CD4-positive, CD25-positive, alpha-beta regulatory T cell (primary cell): Measurements from ENCODE around the gene MUC5AC. TPM values are rescaled to one million over a fixed set of nuclear protein-coding genes. Genes with fewer than 3 reads are reported as not detected.

Experiments used
- ATAC-seq, 2 donors: fragments of 150-1000 bp; cut with Tn5 transposase; one replicate each; pipeline ENCODE4 v1.10.0; 2021; ENCODE audit warnings: low read depth in 2 of 2, moderate number of reproducible peaks in 2 of 2, moderate library complexity in 1 of 2
- DNase-seq, 3 donors: peaks; one replicate each; pipeline versions ENCODE4 v3.0.0 to v3.0.0-alpha.2; 2012 to 2022; ENCODE audit warnings: mixed read lengths in 1 of 3
- H3K27ac ChIP-seq: one replicate; pipeline ENCODE4 v1.7.0; 2013; ENCODE audit warnings: mild to moderate bottlenecking, low read length; ENCODE audit not compliant: insufficient read depth, poor library complexity, severe bottlenecking
- H3K27me3 ChIP-seq: one replicate; pipeline ENCODE4 v1.7.0; 2013; ENCODE audit warnings: low read length; ENCODE audit not compliant: control insufficient read depth, insufficient read depth
- H3K36me3 ChIP-seq: one replicate; pipeline ENCODE4 v1.7.0; 2013; ENCODE audit warnings: mild to moderate bottlenecking, low read length, moderate library complexity; ENCODE audit not compliant: control insufficient read depth, insufficient read depth
- H3K4me1 ChIP-seq: 2 replicates; pipeline ENCODE4 v1.7.0; 2013; ENCODE audit warnings: mild to moderate bottlenecking, low read length; ENCODE audit not compliant: insufficient read depth, control insufficient read depth, poor library complexity, severe bottlenecking
- H3K4me3 ChIP-seq: one replicate; pipeline ENCODE4 v1.7.0; 2013; ENCODE audit warnings: low read depth, mild to moderate bottlenecking, low read length, moderate library complexity
- H3K9me3 ChIP-seq, 2 experiments: 1 replicate in 1 of 2; 2 replicates in 1 of 2; pipeline ENCODE4 v1.7.0; 2013; ENCODE audit warnings: low read length in 2 of 2, mild to moderate bottlenecking in 1 of 2, moderate library complexity in 1 of 2; ENCODE audit not compliant: control insufficient read depth in 2 of 2
- H3K27ac Mint-ChIP-seq, 3 donors: one replicate each; pipeline ENCODE4 v1.8.0; 2020 to 2022; ENCODE audit warnings: mild to moderate bottlenecking in 3 of 3, mixed read lengths in 3 of 3, moderate library complexity in 2 of 3
- H3K27me3 Mint-ChIP-seq: one replicate; pipeline ENCODE4 v1.8.0; 2022; ENCODE audit warnings: mild to moderate bottlenecking, mixed read lengths
- H3K36me3 Mint-ChIP-seq: one replicate; pipeline ENCODE4 v1.8.0; 2020; ENCODE audit warnings: mixed read lengths
- H3K4me1 Mint-ChIP-seq, 4 donors: one replicate each; pipeline ENCODE4 v1.8.0; 2020 to 2022; ENCODE audit warnings: mixed read lengths in 4 of 4, mild to moderate bottlenecking in 1 of 4
- H3K4me3 Mint-ChIP-seq, 4 donors: one replicate each; pipeline ENCODE4 v1.8.0; 2020 to 2022; ENCODE audit warnings: mild to moderate bottlenecking in 4 of 4, mixed read lengths in 4 of 4, moderate library complexity in 3 of 4
- H3K9me3 Mint-ChIP-seq, 7 donors: one replicate each; pipeline ENCODE4 v1.8.0; 2020 to 2022; ENCODE audit warnings: mixed read lengths in 7 of 7, mild to moderate bottlenecking in 3 of 7, moderate library complexity in 2 of 7
- polyA plus RNA-seq, 4 donors: library from polyadenylated mRNA; unstranded; fragments of 300-500 nt; fragmentation: Illumina TruSeq; gene quantifications; one replicate each; pipeline ENCODE4 v1.2.3, GENCODE V29; 2021
- total RNA-seq: library from RNA; stranded (reverse); gene quantifications from one replicate; pipeline ENCODE4 v1.2.3, GENCODE V29; 2022

The MUC5AC gene
- total and polyA plus RNA-seq, 5 donors from 2014 or later: not detected

GRCh38 chr11:1233351-1234053 lies 75.7 kb downstream of the MUC5AC start:
- H3K27ac ChIP-seq: no peak overlapping the region
- Mint-ChIP-seq H3K36me3 (no peaks in the 10 kb centered on the region), H3K9me3 (no peaks in the 10 kb centered on the region), H3K27ac (no peak overlapping the region), H3K4me1 (no peaks in the 10 kb centered on the region), H3K27me3 (no peaks in the 10 kb centered on the region), H3K4me3 (no peak overlapping the region)
- H3K4me1 ChIP-seq: no peaks in the 10 kb centered on the region
- no peak for ATAC-seq
- H3K9me3 ChIP-seq: no peaks in the 10 kb centered on the region
- no peaks in the 10 kb centered on the region for H3K27me3 ChIP-seq
- no peak overlapping the region for H3K4me3 ChIP-seq
- DNase-seq: no peak
- H3K36me3 ChIP-seq: no peaks in the 10 kb centered on the region

- Mint-ChIP-seq H3K27me3 (no peaks in the 10 kb centered on the region), H3K27ac (no peak overlapping the region), H3K4me3 (no peak overlapping the region), H3K36me3 (no peaks in the 10 kb centered on the region), H3K4me1 (no peaks in the 10 kb centered on the region), H3K9me3 (no peaks in the 10 kb centered on the region)
- ATAC-seq: no peak
- Histone ChIP-seq H3K4me3 (no peak overlapping the region), H3K4me1 (no peaks in the 10 kb centered on the region), H3K27me3 (no peaks in the 10 kb centered on the region), H3K9me3 (no peaks in the 10 kb centered on the region), H3K27ac (no peak overlapping the region), H3K36me3 (no peaks in the 10 kb centered on the region)
- DNase-seq: no peak
Measured at GRCh38 chr11:1234054-1234720, 76.4 kb downstream of the MUC5AC start.

GRCh38 chr11:1234771-1235305 lies 77.1 kb downstream of the MUC5AC start:
- Histone ChIP-seq H3K4me1 (no peaks in the 10 kb centered on the region), H3K36me3 (no peaks in the 10 kb centered on the region), H3K9me3 (no peaks in the 10 kb centered on the region), H3K27ac (no peak overlapping the region), H3K4me3 (no peak overlapping the region), H3K27me3 (no peaks in the 10 kb centered on the region)
- no peak for ATAC-seq
- no peak overlapping the region for H3K27ac Mint-ChIP-seq
- H3K36me3 Mint-ChIP-seq: no peaks in the 10 kb centered on the region
- H3K9me3 Mint-ChIP-seq: no peaks in the 10 kb centered on the region
- no peaks in the 10 kb centered on the region for H3K4me1 Mint-ChIP-seq
- H3K27me3 Mint-ChIP-seq: no peaks in the 10 kb centered on the region
- no peak overlapping the region for H3K4me3 Mint-ChIP-seq
- DNase-seq: no peak

GRCh38 chr11:1235306-1235900 lies 77.7 kb downstream of the MUC5AC start:
- Mint-ChIP-seq H3K4me1 (no peaks in the 10 kb centered on the region), H3K27me3 (no peaks in the 10 kb centered on the region), H3K4me3 (no peak overlapping the region), H3K9me3 (no peaks in the 10 kb centered on the region), H3K36me3 (no peaks in the 10 kb centered on the region), H3K27ac (no peak overlapping the region)
- Histone ChIP-seq H3K27ac (no peak overlapping the region), H3K4me1 (no peaks in the 10 kb centered on the region), H3K9me3 (no peaks in the 10 kb centered on the region), H3K27me3 (no peaks in the 10 kb centered on the region), H3K36me3 (no peaks in the 10 kb centered on the region), H3K4me3 (no peak overlapping the region)
- ATAC-seq (no peak), DNase-seq (no peak)

- Mint-ChIP-seq H3K36me3 (no peaks in the 10 kb centered on the region), H3K9me3 (no peaks in the 10 kb centered on the region), H3K27me3 (no peaks in the 10 kb centered on the region), H3K4me1 (no peaks in the 10 kb centered on the region), H3K4me3 (no peak overlapping the region), H3K27ac (no peak overlapping the region)
- H3K27me3 ChIP-seq: no peaks in the 10 kb centered on the region
- no peaks in the 10 kb centered on the region for H3K9me3 ChIP-seq
- no peaks in the 10 kb centered on the region for H3K4me1 ChIP-seq
- no peaks in the 10 kb centered on the region for H3K36me3 ChIP-seq
- no peak overlapping the region for H3K27ac ChIP-seq
- ATAC-seq (no peak), DNase-seq (no peak)
- H3K4me3 ChIP-seq: no peak overlapping the region
Measured at GRCh38 chr11:1235901-1236315, 78.2 kb downstream of the MUC5AC start.

GRCh38 chr11:1236316-1237127 lies 78.8 kb downstream of the MUC5AC start:
- H3K4me1 ChIP-seq: no peaks in the 10 kb centered on the region
- H3K36me3 ChIP-seq: no peaks in the 10 kb centered on the region
- H3K4me3 ChIP-seq: no peak overlapping the region
- no peak overlapping the region for H3K27ac Mint-ChIP-seq
- H3K36me3 Mint-ChIP-seq: no peaks in the 10 kb centered on the region
- no peaks in the 10 kb centered on the region for H3K4me1 Mint-ChIP-seq
- H3K4me3 Mint-ChIP-seq: no peak overlapping the region
- no peaks in the 10 kb centered on the region for H3K27me3 Mint-ChIP-seq
- DNase-seq: no peak
- no peaks in the 10 kb centered on the region for H3K9me3 ChIP-seq
- ATAC-seq: no peak
- no peak overlapping the region for H3K27ac ChIP-seq
- H3K27me3 ChIP-seq: no peaks in the 10 kb centered on the region
- H3K9me3 Mint-ChIP-seq: peaks cover 0 to 2% (median 0%) of the 10 kb centered on the region in 7 donors

- ATAC-seq (no peak), DNase-seq (no peak)
- Histone ChIP-seq H3K4me1 (no peaks in the 10 kb centered on the region), H3K4me3 (no peak overlapping the region), H3K9me3 (no peaks in the 10 kb centered on the region), H3K27ac (no peak overlapping the region), H3K36me3 (no peaks in the 10 kb centered on the region), H3K27me3 (no peaks in the 10 kb centered on the region)
- peaks cover 0 to 3% (median 0%) of the 10 kb centered on the region in 7 donors for H3K9me3 Mint-ChIP-seq
- H3K27ac Mint-ChIP-seq: no peak overlapping the region
- no peaks in the 10 kb centered on the region for H3K27me3 Mint-ChIP-seq
- H3K36me3 Mint-ChIP-seq: no peaks in the 10 kb centered on the region
- H3K4me1 Mint-ChIP-seq: no peaks in the 10 kb centered on the region
- peak overlapping the region in 1 of 4 donors; percentile 47 for H3K4me3 Mint-ChIP-seq
Measured at GRCh38 chr11:1237128-1237580, 79.4 kb downstream of the MUC5AC start.
